HG03039 (cell line): Measurements from ENCODE around the gene SETBP1.
A peak's percentile ranks its signal among the peaks of the same experiment; 100 is the strongest.

Experiments
- ATAC-seq: cut with Tn5 transposase; IDR thresholded peaks from one replicate; pipeline ENCODE4 v1.9.1; 2021; ENCODE audit warnings: mild to moderate bottlenecking, moderate library complexity; ENCODE audit not compliant: unreplicated experiment

SETBP1 gene

GRCh38 chr18:44837482-44838180 is 156.9 kb downstream of the SETBP1 start:
- no peak for ATAC-seq

DNA sequence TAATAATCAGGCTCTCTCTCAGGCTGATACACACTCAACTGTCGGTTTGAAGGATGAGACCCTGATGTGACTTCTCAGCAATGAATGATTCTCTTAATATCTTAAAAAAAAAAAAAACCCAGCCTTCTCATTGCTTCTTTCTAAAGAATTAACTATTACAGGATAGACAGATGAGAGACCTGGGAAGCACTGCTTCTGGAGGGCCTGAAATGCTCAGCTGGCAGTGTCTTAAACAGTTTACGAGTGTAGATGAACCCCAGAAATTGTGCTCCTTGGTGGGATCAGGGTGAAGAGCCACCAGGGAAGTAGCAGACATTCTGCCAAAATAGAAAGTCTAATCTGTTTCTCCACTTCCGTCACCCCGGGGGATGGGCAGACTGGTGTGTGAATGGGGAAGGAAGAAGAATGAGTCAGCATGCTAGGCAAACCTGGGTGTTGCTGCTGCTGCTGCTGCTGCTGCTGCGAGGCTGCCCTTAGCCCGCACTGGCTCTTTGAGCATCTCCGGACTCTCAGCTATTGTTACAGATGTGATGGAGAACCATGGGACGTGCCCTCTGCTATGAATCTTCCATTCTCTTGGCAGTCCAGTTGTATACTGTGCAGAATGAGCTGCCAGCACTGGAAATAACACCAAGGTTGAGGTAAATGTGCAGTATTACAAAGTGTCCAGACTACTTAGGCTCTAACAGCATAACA is 158.4 kb downstream of the SETBP1 start:
- ATAC-seq, result peak; percentile 89

GRCh38 chr18:44840058-44840790 is 159.5 kb downstream of the SETBP1 start:
- ATAC-seq, result no peak

- no peak for ATAC-seq
These were observed 160.5 kb downstream of the SETBP1 start for GRCh38 chr18:44841221-44841620.

DNA sequence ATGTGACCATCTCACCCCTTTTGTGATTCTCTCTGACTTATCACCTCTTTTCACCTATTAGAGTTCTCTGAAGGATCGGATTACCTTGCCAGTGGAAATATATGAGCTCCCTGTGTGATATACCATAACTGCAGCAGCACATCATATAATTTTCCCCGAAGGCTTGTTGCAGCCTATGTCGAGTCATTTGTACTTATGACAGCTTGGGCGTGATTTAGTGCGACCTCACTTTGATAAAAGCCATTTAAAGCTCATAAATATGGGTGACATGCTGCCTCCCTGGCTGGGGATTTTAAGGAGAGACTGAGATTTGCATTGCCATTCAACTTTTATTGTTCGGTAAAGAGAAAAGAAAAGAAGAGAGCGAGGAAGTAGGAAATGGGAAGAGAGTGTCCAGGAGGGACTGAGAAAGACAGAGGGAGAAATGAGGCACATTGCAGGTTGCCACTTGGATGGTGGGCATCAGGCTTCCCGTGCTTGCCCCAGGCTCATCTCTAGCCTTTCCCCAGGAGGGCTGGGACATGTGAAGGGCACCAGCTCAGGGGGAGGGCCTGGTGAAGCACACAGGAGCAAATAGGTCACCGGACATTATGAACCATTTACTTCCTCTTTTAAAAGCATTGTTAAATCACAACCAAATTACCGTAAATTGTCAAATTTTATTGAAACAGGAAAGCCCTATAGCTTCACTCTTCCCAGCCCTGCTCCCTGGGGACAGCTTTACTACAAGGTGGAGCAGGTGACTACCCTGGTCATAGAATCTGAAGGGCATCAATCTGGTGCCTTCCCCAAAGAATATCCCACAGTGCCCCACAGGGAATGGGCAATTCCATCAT is 161.3 kb downstream of the SETBP1 start:
- ATAC-seq, result no peak

DNA sequence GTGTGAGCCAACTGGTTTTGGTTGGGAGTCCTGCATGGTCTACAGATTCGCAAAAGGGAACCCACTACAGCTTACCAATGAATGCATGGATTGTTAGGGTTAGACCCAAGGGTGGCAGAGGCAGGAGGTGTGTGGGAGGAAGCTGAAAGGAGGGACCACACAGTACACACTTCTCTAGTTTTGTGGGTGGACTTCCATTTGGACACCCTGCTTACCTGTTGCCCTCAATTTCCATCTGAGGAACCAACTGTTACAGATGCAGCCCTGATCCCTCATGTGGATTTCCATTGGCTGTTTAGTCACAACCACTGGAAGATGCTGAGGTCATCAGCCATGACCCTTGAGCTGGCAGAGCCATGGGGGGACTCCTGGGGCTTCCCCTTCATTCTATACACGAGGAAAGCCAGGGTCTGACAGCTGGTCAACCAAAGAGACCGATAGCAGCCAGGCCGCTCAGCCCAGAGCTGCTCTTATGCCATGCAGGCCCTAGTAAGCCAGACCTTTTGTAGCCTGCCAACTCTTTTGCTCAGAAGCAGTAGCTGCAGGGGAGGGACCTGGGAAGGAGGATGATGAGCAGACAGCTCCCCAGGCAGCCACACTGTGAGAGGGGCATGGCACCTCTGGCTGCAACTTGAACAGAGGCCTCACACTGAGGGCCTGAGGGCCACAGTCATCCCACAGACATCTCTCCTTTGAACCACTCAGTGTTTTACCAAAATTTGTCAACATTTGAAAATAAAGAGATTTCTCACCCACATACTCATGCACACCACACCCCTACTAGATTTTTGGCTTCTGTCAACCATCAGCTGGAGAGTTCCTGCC is 162.1 kb downstream of the SETBP1 start:
- ATAC-seq, result no peak

DNA sequence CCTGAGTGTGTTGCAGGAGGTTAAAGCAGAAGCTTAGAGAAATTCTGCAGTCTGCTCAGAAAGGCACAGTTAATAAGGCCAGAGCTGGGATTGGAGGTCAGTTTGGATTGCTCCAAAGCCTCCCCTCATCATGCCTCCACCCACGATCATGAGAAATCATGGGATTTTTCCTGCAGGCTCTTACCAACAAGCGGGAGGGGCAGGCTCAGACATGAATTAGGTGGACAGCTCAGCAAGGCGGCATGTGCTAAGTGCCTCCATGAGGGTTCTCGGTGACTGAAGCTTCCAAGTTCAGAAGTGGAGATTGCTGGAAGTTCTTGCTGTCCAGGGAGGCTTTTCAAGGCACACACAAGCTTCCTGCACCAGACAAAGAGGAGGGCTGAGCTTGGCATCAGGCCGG is 163.8 kb downstream of the SETBP1 start:
- no peak for ATAC-seq

DNA sequence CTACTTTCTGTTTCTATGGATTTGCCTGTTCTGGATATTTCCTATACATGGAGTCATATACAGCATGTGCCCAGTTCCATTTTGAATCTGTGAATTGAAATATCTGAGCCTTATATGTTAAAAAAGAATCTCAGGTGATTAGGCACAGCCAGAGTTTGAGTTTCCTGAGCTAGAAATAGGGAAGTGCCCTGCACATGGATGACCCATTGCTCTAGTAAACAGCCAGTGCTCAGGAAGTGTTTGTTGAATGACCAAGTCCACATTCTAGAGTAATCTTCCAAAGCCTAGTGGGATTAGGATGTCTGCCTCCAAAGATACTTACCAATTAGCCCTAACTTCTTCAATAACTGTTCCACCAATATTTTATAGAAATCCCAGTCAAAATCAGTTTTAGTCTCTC is 165.8 kb downstream of the SETBP1 start:
- ATAC-seq, result no peak

GRCh38 chr18:44848644-44849335 is 168.1 kb downstream of the SETBP1 start:
- no peak for ATAC-seq

- ATAC-seq, result no peak
These were observed 168.7 kb downstream of the SETBP1 start for GRCh38 chr18:44849361-44849760.

GRCh38 chr18:44850001-44850400 is 169.3 kb downstream of the SETBP1 start:
- ATAC-seq, result no peak

DNA sequence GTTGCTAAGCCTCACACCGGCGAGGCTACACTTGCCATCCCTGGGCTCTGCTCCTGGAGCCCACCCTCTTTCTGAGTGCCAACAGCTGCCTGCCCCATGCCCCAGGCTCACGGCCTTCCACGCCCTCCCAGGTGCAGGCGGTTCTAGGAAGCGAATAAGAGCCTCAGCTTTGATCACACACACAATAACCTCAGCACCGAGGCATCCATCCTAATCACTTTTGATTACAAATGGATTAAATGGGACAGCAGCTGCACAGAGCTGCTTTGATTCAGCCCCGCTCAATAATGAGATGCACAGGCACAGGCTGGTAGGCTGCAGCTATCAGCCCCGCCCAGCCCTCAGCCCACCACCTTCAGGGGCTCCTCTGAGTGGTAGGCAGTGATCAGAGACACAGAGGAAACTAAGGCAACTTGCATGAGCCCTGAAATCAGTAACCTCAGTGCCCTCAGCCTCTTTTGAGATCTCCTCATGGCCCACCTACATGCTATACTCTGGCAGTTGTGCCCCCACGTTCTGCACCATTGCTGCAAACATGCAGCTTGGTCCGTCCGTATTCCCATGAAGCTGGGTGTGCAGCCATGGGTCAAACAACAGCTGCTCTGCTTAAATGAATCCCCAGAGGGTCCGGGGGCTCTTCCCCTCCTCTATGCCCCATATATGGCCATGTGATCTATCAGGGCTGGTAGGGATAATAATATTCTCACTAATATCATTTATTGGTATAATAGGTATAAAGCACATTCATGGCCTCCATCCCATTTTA is 171.4 kb downstream of the SETBP1 start:
- ATAC-seq, result no peak

- no peak for ATAC-seq
These were observed 172.1 kb downstream of the SETBP1 start for GRCh38 chr18:44852818-44853217.

GRCh38 chr18:44853430-44853829 is 172.7 kb downstream of the SETBP1 start:
- no peak for ATAC-seq

GRCh38 chr18:44855681-44856080 is 175.0 kb downstream of the SETBP1 start:
- ATAC-seq, result no peak

- no peak for ATAC-seq
These were observed 175.5 kb downstream of the SETBP1 start for GRCh38 chr18:44856157-44856556.

GRCh38 chr18:44857081-44857480 is 176.4 kb downstream of the SETBP1 start:
- no peak for ATAC-seq

DNA sequence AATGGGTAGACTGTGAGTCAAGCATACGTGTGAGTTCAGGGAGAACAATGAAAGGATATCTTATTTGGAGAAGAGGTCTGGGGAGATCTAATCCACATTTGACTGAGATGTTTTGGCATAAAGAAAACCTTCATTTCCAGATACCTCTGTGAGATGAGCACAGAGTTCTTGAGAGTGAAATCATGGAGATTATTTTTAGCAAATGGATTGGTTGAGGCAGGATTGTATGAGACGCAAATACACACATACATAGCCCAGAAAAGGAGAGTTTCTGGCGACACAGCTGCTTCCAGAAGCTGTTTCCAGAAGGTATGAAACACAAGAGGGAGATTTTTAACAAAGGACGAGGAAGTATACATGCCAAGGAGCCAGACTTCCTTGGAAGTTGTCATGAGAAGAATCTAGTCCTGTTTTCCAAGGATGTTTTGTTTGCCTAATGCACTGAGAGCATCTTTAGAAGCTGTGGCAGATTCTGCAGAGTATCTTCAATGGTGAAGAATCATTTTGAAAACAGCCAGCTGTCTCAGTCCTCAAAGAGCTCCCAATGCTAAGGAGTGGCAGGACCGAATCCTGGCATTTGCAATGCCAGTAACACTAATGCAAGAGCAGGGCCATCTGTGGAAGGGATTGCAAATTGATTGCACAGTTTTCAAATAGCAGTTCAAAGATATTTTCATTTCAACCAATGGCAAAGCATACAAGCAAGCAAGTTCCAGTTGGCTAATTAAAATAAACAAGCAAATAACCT is 177.2 kb downstream of the SETBP1 start:
- ATAC-seq, result no peak
